ENCODE results near the gene GPR183. TPM values are rescaled to one million over a fixed set of nuclear protein-coding genes. Genes with fewer than 3 reads are reported as not detected.

The GPR183 gene
- total RNA-seq (2014; rRNA removed; shearing (Covaris generic)): not detected in 2 replicates

GRCh38 chr13:99307247-99307646, at the start of gene GPR183:
GPR183 (minus strand) TSS chr13:99307399; CDS start chr13:99296145, 11,254 bp downstream.

GRCh38 chr13:99258210-99258860, 48.9 kb downstream of the GPR183 start, which contains the start of gene GPR18:
GPR18 (minus strand) TSS chr13:99258379; CDS start chr13:99255872, 2,507 bp downstream.

Small RNA genes lying within 50 kb of the gene (small RNA-seq; reads per million reads assigned to genes)
- not detected for gene MIR623

Other genes starting within 250 kb of the GPR183 start
- 34.3 and 39.4 TPM in 2 replicates for gene UBAC2, start 106.5 kb downstream of the GPR183 start, total RNA-seq (2014; rRNA removed; shearing (Covaris generic))
- gene GPR18, start 49.0 kb downstream of the GPR183 start, total RNA-seq (2014; rRNA removed; shearing (Covaris generic)): not detected in 2 replicates
- gene TM9SF2, start 194.1 kb upstream of the GPR183 start, total RNA-seq (2014; rRNA removed; shearing (Covaris generic)): 58.2 and 58.6 TPM in 2 replicates